ENCODE results near the gene CLCN6. TPM values are rescaled to one million over a fixed set of nuclear protein-coding genes. Genes with fewer than 3 reads are reported as not detected.

CLCN6 gene
- total RNA-seq, 4 donors from 2014 or later: 14.8 to 38.4 (median 16.9) TPM

DNA sequence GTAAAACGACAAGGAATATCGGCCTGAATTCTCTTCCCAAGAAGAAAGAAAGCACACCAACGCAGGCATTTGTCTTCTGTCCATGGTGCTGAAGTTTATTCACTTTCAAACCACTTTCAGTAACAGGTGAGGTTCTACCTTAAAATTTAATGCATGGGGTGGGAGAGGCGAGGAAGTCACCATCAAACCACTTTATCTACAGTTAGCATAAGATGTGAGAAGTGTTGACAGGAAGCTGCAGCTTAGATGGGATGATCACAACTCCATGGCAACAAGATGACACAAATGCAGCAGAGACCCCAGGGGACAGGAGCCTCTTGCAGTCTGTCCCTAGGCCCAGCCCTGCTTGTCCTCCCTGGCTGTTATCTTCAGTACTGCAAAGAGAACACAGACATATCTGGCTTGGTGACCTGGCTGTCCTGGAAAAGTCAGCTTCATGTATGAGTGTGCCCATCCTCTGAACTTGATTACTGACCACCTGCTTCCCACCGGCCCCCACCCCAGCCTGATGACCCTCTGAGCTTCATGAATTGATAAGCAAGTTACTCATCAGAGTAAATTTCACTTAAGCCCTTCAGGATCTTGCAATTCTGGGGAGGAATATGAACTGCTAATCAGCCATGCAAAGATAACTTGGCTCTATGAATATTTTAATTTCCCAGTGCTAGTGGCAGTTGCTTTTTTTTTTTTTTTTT is 39.8 kb downstream of the CLCN6 start:
- no peak overlapping the region for H3K27ac ChIP-seq
- TF ChIP-seq, protein P1, sequence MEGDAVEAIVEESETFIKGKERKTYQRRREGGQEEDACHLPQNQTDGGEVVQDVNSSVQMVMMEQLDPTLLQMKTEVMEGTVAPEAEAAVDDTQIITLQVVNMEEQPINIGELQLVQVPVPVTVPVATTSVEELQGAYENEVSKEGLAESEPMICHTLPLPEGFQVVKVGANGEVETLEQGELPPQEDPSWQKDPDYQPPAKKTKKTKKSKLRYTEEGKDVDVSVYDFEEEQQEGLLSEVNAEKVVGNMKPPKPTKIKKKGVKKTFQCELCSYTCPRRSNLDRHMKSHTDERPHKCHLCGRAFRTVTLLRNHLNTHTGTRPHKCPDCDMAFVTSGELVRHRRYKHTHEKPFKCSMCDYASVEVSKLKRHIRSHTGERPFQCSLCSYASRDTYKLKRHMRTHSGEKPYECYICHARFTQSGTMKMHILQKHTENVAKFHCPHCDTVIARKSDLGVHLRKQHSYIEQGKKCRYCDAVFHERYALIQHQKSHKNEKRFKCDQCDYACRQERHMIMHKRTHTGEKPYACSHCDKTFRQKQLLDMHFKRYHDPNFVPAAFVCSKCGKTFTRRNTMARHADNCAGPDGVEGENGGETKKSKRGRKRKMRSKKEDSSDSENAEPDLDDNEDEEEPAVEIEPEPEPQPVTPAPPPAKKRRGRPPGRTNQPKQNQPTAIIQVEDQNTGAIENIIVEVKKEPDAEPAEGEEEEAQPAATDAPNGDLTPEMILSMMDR (IDR thresholded peaks at IDR 0.05): no peak
- no peak for TF ChIP-seq POLR2A (IDR thresholded peaks at IDR 0.05)
- 46 to 50% methylated on average over 5 of the region's 5 CpGs for WGBS, 2 donors
- no peaks in the 10 kb centered on the region for H3K9me3 ChIP-seq
- peaks cover 27 to 29% of the 10 kb centered on the region in 2 donors for H3K36me3 ChIP-seq
- H3K27me3 ChIP-seq: no peaks in the 10 kb centered on the region
- no peak overlapping the region for H3K4me3 ChIP-seq (replicated peaks in 1 of 3)
- DNase-seq: no peak
- no peaks in the 10 kb centered on the region for H3K4me1 ChIP-seq
- intact Hi-C loops (cut with DNase I): no loop called here

DNA sequence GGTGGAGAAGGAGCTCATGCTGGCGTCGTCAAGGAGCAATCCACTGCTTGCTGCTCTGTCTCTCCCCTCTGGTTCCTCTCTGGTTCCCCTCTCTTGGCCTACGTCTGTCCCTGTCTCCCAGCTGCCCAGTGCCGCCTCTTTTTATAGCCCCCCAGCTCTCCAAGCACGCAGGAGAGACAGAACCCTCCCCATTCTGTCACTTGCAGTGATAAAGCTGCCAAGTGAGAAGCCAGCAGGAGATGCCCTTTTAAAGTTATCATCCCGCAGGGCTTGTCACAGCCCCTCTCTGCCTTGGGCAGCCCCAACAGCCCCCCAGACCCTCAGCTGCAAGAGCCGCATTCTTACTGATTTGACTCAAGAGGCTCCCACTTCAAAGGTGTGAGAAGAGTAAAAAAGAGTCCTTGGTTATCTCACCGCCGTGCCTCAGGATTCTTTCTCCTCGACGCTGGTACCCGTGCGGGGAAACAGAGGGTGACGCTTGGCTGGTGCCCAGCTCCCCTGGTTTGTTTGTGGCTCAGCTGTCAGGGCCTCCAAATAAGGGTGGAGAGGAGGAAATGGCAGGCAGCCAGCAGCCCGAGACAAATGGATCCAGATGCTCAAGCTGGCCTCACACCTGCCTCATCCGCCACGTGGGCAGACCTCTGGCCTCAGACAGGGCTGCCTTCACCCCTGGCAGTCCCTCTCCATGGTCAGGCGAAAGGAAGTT is 41.8 kb downstream of the CLCN6 start, which contains the start of gene NPPA:
TSS of gene NPPA (minus strand) at position 117 of the 706 bp plus-strand sequence. CDS start at position 18, 99 bp downstream.
- H3K36me3 ChIP-seq: peaks cover 10% of the 10 kb centered on the region in 2 donors
- H3K4me3 ChIP-seq (replicated peaks in 1 of 3): no peak within 1 kb of the TSS
- no peaks in the 10 kb centered on the region for H3K9me3 ChIP-seq
- H3K27ac ChIP-seq: no peak within 1 kb of the TSS
- WGBS, 2 donors: 71 to 75% methylated on average over 18 of the region's 18 CpGs
- no peak for DNase-seq
- H3K27me3 ChIP-seq: no peaks in the 10 kb centered on the region
- intact Hi-C loops (cut with DNase I): no loop called here
- no peak for TF ChIP-seq POLR2A (IDR thresholded peaks at IDR 0.05)
- TF ChIP-seq, protein P1 (IDR thresholded peaks at IDR 0.05): no peak
- no peaks in the 10 kb centered on the region for H3K4me1 ChIP-seq

DNA sequence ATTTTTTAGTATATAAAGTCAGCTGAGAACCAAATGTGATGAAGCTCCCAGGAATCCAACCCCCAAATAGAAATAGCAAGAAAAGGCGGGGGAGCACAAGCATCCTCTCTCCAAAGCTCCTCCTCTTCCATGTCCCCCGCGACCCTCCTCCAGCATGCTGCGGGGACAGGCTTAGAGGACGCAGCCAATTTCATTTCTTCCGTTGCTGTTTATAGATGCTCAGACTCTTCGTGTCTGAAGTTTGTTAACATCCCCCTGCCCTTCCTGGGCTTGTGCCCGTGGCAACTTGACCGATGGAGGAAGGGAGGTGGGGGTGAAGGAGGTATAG is 42.3 kb downstream of the CLCN6 start:
- no peaks in the 10 kb centered on the region for H3K4me1 ChIP-seq
- intact Hi-C loops (cut with DNase I): no loop called here
- peaks cover 7 to 10% of the 10 kb centered on the region in 2 donors for H3K36me3 ChIP-seq
- H3K27me3 ChIP-seq: no peaks in the 10 kb centered on the region
- no peak for TF ChIP-seq POLR2A (IDR thresholded peaks at IDR 0.05)
- TF ChIP-seq, protein P1 (IDR thresholded peaks at IDR 0.05): no peak
- no peak for DNase-seq
- H3K4me3 ChIP-seq (replicated peaks in 1 of 3): no peak overlapping the region
- 78 to 83% methylated on average over 9 of the region's 9 CpGs for WGBS, 2 donors
- no peaks in the 10 kb centered on the region for H3K9me3 ChIP-seq
- no peak overlapping the region for H3K27ac ChIP-seq

DNA sequence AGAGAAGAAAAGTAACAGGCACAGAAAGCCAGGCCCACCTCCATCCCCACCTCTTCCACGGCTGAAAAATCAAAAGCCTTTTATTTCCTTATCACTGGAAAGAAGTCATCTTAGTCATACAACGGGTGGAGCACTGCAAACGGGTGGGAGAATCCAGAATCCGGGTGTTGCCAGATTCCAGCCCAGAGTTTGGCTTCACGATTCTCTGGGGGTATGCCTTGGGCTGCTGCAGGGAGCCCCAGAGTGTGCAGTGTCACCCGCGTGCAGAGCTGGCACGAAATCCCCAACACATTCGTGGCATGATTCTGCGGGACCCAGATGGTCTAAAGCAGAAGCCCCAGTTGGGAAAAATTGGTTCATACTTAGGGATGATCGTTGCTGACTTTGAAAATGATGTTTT is 44.2 kb downstream of the CLCN6 start:
- 48 to 68% methylated on average over 11 of the region's 11 CpGs for WGBS, 2 donors
- no peak for DNase-seq
- Histone ChIP-seq H3K27ac (no peak overlapping the region), H3K4me1 (no peaks in the 10 kb centered on the region), H3K9me3 (no peaks in the 10 kb centered on the region), H3K4me3 (replicated peaks in 1 of 3) (no peak overlapping the region), H3K36me3 (no peaks in the 10 kb centered on the region), H3K27me3 (no peaks in the 10 kb centered on the region)
- no peak for TF ChIP-seq POLR2A (IDR thresholded peaks at IDR 0.05)
- TF ChIP-seq, protein P1 (IDR thresholded peaks at IDR 0.05): no peak
- intact Hi-C loops (cut with DNase I): no loop called here

DNA sequence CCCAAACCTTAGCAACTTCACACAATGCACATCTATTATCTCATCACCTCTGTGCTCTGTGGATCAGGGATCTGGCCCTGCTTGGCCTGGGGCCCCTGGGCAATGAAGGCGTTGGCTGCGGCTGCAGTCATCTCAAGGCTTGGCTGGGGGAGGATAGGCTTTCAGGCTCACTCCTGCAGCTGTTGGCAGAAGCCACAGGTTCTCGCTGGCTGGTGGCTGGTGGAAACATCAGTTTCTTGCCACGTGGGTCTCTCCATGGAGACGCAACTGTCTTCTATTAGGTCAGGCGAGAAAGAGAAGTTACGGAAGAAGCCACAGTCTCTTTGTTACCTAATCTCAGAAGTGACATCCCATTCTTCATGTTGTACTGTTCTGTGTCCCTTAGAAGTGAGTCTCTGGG is 45.2 kb downstream of the CLCN6 start:
- intact Hi-C loops (cut with DNase I): no loop called here
- Histone ChIP-seq H3K4me1 (no peaks in the 10 kb centered on the region), H3K27me3 (no peaks in the 10 kb centered on the region), H3K9me3 (no peaks in the 10 kb centered on the region), H3K27ac (no peak overlapping the region), H3K4me3 (replicated peaks in 1 of 3) (no peak overlapping the region), H3K36me3 (no peaks in the 10 kb centered on the region)
- DNase-seq: no peak
- 75 to 79% methylated on average over 7 of the region's 7 CpGs for WGBS, 2 donors
- TF ChIP-seq, protein P1 (IDR thresholded peaks at IDR 0.05): no peak
- no peak for TF ChIP-seq POLR2A (IDR thresholded peaks at IDR 0.05)
